ENCODE data around the gene FAF2. TPM values are rescaled to one million over a fixed set of nuclear protein-coding genes. Genes with fewer than 3 reads are reported as not detected.

FAF2 gene
- total and polyA plus RNA-seq, 10 of the 15 experiments (the other 5 are each of a cell fraction or from before 2014, with no cell fraction given), result 19.0 to 45.1 (median 35.6) TPM

DNA sequence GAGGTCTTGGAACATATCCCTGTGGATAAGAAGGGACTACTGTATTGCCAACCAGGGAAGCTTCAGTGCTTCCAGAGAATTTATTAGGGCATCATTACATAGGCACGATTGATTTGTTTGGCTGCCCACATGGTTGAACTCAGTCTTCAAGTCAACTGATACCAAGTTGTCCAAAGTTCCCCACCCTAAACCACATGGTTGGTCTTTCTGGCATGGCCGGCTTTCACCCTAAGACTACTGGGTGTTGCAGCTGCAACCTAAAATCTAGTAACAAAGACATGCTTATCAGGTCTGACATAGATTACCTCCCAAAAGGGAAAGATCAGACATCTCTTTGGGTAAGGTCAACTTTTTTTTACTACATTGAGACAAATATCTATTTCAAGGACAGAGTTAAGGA, 37.0 kb downstream of the FAF2 start:
- ChIA-PET RAD21 (ENCODE audit: unreplicated experiment) (no interaction called here), SMC1A (ENCODE audit: uncharacterized antibody, unreplicated experiment) (no interaction called here), CTCF (interaction anchor here (1.0 kb wide), 1 partner anchor 37 kb away, joined by 3 read pairs; no protein-coding TSS in a partner anchor), POLR2A (no interaction called here)
- Histone ChIP-seq H3K4me1 (ENCODE audit: control insufficient read depth, insufficient read depth, low read length) (no peaks in the 10 kb centered on the region), H3K27me3 (replicated peaks in 1 of 2; ENCODE audit: control insufficient read depth in 2 of 2, insufficient read depth in 2 of 2, low read length in 1 of 2) (no peaks in the 10 kb centered on the region), H3K4me2 (ENCODE audit: control insufficient read depth, insufficient read depth) (no peak overlapping the region), H3K4me3 (no peak overlapping the region), H3K79me2 (ENCODE audit: control insufficient read depth, insufficient read depth, low read length) (no peaks in the 10 kb centered on the region), H2AFZ (ENCODE audit: control insufficient read depth, low read depth, low read length) (no peak overlapping the region), H3K9me3 (replicated peaks; ENCODE audit: control insufficient read depth, insufficient read depth, low read length) (no peaks in the 10 kb centered on the region), H3K36me3 (ENCODE audit: control insufficient read depth in 2 of 2, insufficient read depth in 2 of 2, low read length in 1 of 2) (peaks cover 6 to 28% of the 10 kb centered on the region in 2 experiments), H3K27ac (ENCODE audit: control insufficient read depth, insufficient read depth) (no peak overlapping the region), H4K20me1 (ENCODE audit: control insufficient read depth, insufficient read depth) (no peaks in the 10 kb centered on the region; the same call in none of the 2 replicates), H3K9ac (ENCODE audit: control insufficient read depth, insufficient read depth, low read length) (no peak overlapping the region)
- intact Hi-C loops (cut with micrococcal nuclease; ENCODE audit: unreplicated experiment) (no loop called here), in situ Hi-C loops (cut with MboI) (no loop called here)
- DNase-seq (ENCODE audit: low read depth, low spot score), result no peak
- FAIRE-seq, result no peak
- 100% methylated on average over 2 of the region's 2 CpGs for WGBS (ENCODE audit: insufficient coverage, insufficient replicate concordance, low lambda C conversion rate, missing lambda C conversion rate)
- no TSS peak for BruUV-seq (replicated peaks)
- no peak for ATAC-seq
- TF ChIP-seq NR2F1 (conservative IDR thresholded peaks at IDR 0.05) (no peak), EED (IDR thresholded peaks at IDR 0.05; ENCODE audit: low read depth) (no peak), TCF12 (IDR thresholded peaks at IDR 0.05; ENCODE audit: low read depth, low read length) (no peak), IKZF1 (conservative IDR thresholded peaks at IDR 0.05) (no peak), NR2C1 (IDR thresholded peaks at IDR 0.05) (no peak), ZBTB40 (IDR thresholded peaks at IDR 0.05; ENCODE audit: borderline replicate concordance) (no peak), USF2 (IDR thresholded peaks at IDR 0.05; ENCODE audit: borderline replicate concordance, low read depth, low read length) (no peak), USF1 (IDR thresholded peaks at IDR 0.05; ENCODE audit: borderline replicate concordance, extremely low read length, insufficient read depth, low read depth, low read length) (no peak), PAX5 (IDR thresholded peaks at IDR 0.05; ENCODE audit: borderline replicate concordance, low read depth, low read length) (no peak), POU2F2 (IDR thresholded peaks at IDR 0.05; ENCODE audit: borderline replicate concordance, low read depth, low read length) (no peak), MYC (IDR thresholded peaks at IDR 0.05; ENCODE audit: insufficient read depth, insufficient read length, insufficient replicate concordance, low read length, severe bottlenecking) (no peak), LARP7 (IDR thresholded peaks at IDR 0.05) (no peak), MTA2 (IDR thresholded peaks at IDR 0.05; ENCODE audit: low read depth) (no peak), SUPT20H (IDR thresholded peaks at IDR 0.05; ENCODE audit: borderline replicate concordance, control insufficient read depth, low read depth, low read length) (no peak), MEF2B (IDR thresholded peaks at IDR 0.05; ENCODE audit: partially characterized antibody, poor library complexity, severe bottlenecking) (no peak)
- TF ChIP-seq, protein P1, sequence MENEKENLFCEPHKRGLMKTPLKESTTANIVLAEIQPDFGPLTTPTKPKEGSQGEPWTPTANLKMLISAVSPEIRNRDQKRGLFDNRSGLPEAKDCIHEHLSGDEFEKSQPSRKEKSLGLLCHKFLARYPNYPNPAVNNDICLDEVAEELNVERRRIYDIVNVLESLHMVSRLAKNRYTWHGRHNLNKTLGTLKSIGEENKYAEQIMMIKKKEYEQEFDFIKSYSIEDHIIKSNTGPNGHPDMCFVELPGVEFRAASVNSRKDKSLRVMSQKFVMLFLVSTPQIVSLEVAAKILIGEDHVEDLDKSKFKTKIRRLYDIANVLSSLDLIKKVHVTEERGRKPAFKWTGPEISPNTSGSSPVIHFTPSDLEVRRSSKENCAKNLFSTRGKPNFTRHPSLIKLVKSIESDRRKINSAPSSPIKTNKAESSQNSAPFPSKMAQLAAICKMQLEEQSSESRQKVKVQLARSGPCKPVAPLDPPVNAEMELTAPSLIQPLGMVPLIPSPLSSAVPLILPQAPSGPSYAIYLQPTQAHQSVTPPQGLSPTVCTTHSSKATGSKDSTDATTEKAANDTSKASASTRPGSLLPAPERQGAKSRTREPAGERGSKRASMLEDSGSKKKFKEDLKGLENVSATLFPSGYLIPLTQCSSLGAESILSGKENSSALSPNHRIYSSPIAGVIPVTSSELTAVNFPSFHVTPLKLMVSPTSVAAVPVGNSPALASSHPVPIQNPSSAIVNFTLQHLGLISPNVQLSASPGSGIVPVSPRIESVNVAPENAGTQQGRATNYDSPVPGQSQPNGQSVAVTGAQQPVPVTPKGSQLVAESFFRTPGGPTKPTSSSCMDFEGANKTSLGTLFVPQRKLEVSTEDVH (IDR thresholded peaks at IDR 0.05; ENCODE audit: low read depth, partially characterized antibody), result no peak

All from GM12878 (cell line).